GM18526 (cell line): ENCODE data around the gene GARNL3.

Experiments
- POLR2A ChIP-seq: IDR thresholded peaks from 3 replicates; pipeline ENCODE4 v1.6.1; 2011; ENCODE audit not compliant: insufficient read length; ENCODE audit errors: extremely low read depth

The GARNL3 gene

GRCh38 chr9:127264462-127265219 is at the start of gene GARNL3:
Gene GARNL3, plus strand, starts transcription at chr9:127264774. Its CDS starts 104 bp downstream, at chr9:127264878.
- no peak for TF ChIP-seq POLR2A

GRCh38 chr9:127215268-127216209 is 49.0 kb upstream of the GARNL3 start:
- TF ChIP-seq POLR2A = no peak

GRCh38 chr9:127216210-127216887 is 48.2 kb upstream of the GARNL3 start:
- TF ChIP-seq POLR2A = no peak

- no peak for TF ChIP-seq POLR2A
These were observed 47.7 kb upstream of the GARNL3 start for GRCh38 chr9:127216888-127217217.

GRCh38 chr9:127218818-127219217 is 45.8 kb upstream of the GARNL3 start:
- no peak for TF ChIP-seq POLR2A

GRCh38 chr9:127219520-127219919 is 45.1 kb upstream of the GARNL3 start:
- TF ChIP-seq POLR2A = no peak

GRCh38 chr9:127221695-127222094 is 42.9 kb upstream of the GARNL3 start:
- TF ChIP-seq POLR2A = no peak

- no peak for TF ChIP-seq POLR2A
These were observed 42.0 kb upstream of the GARNL3 start for GRCh38 chr9:127222388-127223095.

GRCh38 chr9:127223266-127223665 is 41.3 kb upstream of the GARNL3 start:
- no peak for TF ChIP-seq POLR2A

- no peak for TF ChIP-seq POLR2A
These were observed 40.8 kb upstream of the GARNL3 start for GRCh38 chr9:127223810-127224177.

GRCh38 chr9:127224178-127224882 is 40.2 kb upstream of the GARNL3 start:
- TF ChIP-seq POLR2A = peak; percentile 33

GRCh38 chr9:127224883-127225739 is 39.5 kb upstream of the GARNL3 start:
- no peak for TF ChIP-seq POLR2A

- TF ChIP-seq POLR2A = no peak
These were observed 38.6 kb upstream of the GARNL3 start for GRCh38 chr9:127225801-127226625.
